Measurements from ENCODE around the gene DCP1A. TPM values are rescaled to one million over a fixed set of nuclear protein-coding genes. Genes with fewer than 3 reads are reported as not detected.
A peak's percentile ranks its signal among the peaks of the same experiment; 100 is the strongest.

DCP1A gene
- total and polyA plus RNA-seq, 2 experiments from 2014 or later, result 20.4 to 34.5 TPM

GRCh38 chr3:53252096-53252946 lies 95.0 kb downstream of the DCP1A start:
- Histone ChIP-seq H4K20me1 (ENCODE audit: insufficient read depth, poor library complexity, severe bottlenecking) (peaks cover 63% of the 10 kb centered on the region), H3K79me2 (peaks cover 81% of the 10 kb centered on the region), H3K4me3 (no peak overlapping the region), H3K27me3 (no peaks in the 10 kb centered on the region), H3K9me2 (replicated peaks; ENCODE audit: insufficient read depth) (no peaks in the 10 kb centered on the region), H3K9me3 (ENCODE audit: low read depth) (no peaks in the 10 kb centered on the region), H3K4me2 (peak overlapping the region; percentile 99), H3K27ac (peak overlapping the region; percentile 29), H3K4me1 (ENCODE audit: insufficient read depth) (peaks cover 21% of the 10 kb centered on the region), H3K36me3 (replicated peaks; ENCODE audit: insufficient read depth, low read depth) (no peaks in the 10 kb centered on the region), H2AFZ (no peak overlapping the region)
- 51% methylated on average over 10 of the region's 10 CpGs for WGBS (ENCODE audit: low lambda C conversion rate, missing lambda C conversion rate)
- TF ChIP-seq EZH2 (IDR thresholded peaks at IDR 0.05; ENCODE audit: borderline replicate concordance), result no peak
- no peak for TF ChIP-seq EZH2phosphoT487 (IDR thresholded peaks at IDR 0.05; ENCODE audit: low read depth, severe bottlenecking, unreplicated experiment)
- TF ChIP-seq CTCF (IDR thresholded peaks at IDR 0.05; ENCODE audit: poor library complexity), result no peak
- DNase-seq (ENCODE audit: low spot score), result no peak

DNA sequence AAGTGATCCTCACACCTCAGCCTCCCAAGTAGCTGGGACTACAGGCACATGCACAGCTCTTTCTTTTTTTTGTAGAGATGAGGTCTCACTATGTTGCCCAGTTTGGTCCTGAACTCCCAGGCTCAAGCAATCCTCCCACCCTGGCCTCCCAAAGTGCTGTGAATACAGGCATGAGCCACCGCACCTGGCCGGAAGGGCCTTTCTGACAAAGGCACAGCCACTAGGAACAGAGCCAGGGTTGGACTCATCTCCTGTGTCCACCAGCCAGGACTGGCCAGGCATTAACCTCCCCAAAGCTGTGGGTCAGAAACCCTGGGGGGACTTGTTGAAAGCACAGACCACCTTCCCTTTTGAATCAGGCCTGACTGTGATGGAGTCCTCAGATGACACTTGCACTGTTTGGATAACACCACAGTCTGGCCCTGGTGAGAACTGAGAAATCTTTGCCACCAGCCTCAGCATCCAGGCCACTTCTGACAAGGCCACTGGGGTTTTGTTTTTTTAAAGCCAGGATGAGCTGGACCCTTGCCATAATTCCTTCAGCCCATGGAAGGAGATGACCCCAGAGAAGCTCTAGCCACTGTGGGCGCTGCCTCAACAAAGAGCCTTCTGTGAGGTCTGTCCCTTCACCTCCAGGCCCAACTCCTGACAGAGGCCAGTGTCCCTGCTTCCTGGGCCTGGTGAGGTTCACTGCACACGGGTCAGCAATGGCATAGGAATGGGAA lies 96.3 kb downstream of the DCP1A start:
- TF ChIP-seq CTCF (IDR thresholded peaks at IDR 0.05; ENCODE audit: poor library complexity) (no peak), EZH2phosphoT487 (IDR thresholded peaks at IDR 0.05; ENCODE audit: low read depth, severe bottlenecking, unreplicated experiment) (no peak), EZH2 (IDR thresholded peaks at IDR 0.05; ENCODE audit: borderline replicate concordance) (no peak)
- 97% methylated on average over 4 of the region's 4 CpGs for WGBS (ENCODE audit: low lambda C conversion rate, missing lambda C conversion rate)
- no peak overlapping the region for H2AFZ ChIP-seq
- H4K20me1 ChIP-seq (ENCODE audit: insufficient read depth, poor library complexity, severe bottlenecking), result peaks cover 70% of the 10 kb centered on the region
- DNase-seq (ENCODE audit: low spot score), result no peak
- no peak overlapping the region for H3K4me2 ChIP-seq
- H3K4me1 ChIP-seq (ENCODE audit: insufficient read depth), result peaks cover 21% of the 10 kb centered on the region
- no peaks in the 10 kb centered on the region for H3K9me2 ChIP-seq (replicated peaks; ENCODE audit: insufficient read depth)
- H3K27me3 ChIP-seq, result no peaks in the 10 kb centered on the region
- no peak overlapping the region for H3K27ac ChIP-seq
- peaks cover 92% of the 10 kb centered on the region for H3K79me2 ChIP-seq
- H3K9me3 ChIP-seq (ENCODE audit: low read depth), result no peaks in the 10 kb centered on the region
- no peak overlapping the region for H3K4me3 ChIP-seq
- H3K36me3 ChIP-seq (replicated peaks; ENCODE audit: insufficient read depth, low read depth), result no peaks in the 10 kb centered on the region

DNA sequence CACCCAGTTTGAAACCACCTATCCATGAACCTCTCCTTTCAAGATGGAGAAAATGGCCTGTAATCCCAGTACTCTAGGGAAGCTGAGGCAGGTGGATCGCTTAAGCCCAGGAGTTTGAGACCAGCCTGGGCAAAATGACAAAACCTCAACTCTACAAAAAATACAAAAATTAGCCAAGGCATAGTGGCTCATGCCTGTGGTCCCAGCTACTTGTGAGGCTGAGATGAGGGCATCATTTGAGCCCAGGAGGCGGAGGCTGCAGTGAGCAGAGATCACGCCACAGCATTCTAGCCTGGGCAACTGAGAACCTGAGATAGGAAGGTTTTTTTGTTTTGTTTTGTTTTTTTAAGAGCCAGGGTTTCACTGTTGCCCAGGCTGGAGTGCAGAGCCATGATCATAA lies 96.9 kb downstream of the DCP1A start:
- no peak overlapping the region for H3K4me3 ChIP-seq
- peaks cover 21% of the 10 kb centered on the region for H3K4me1 ChIP-seq (ENCODE audit: insufficient read depth)
- no peak overlapping the region for H2AFZ ChIP-seq
- 99% methylated on average over 3 of the region's 3 CpGs for WGBS (ENCODE audit: low lambda C conversion rate, missing lambda C conversion rate)
- H3K9me3 ChIP-seq (ENCODE audit: low read depth), result no peaks in the 10 kb centered on the region
- H3K9me2 ChIP-seq (replicated peaks; ENCODE audit: insufficient read depth), result no peaks in the 10 kb centered on the region
- peaks cover 73% of the 10 kb centered on the region for H4K20me1 ChIP-seq (ENCODE audit: insufficient read depth, poor library complexity, severe bottlenecking)
- no peak overlapping the region for H3K27ac ChIP-seq
- H3K36me3 ChIP-seq (replicated peaks; ENCODE audit: insufficient read depth, low read depth), result no peaks in the 10 kb centered on the region
- H3K4me2 ChIP-seq, result no peak overlapping the region
- TF ChIP-seq CTCF (IDR thresholded peaks at IDR 0.05; ENCODE audit: poor library complexity) (no peak), EZH2 (IDR thresholded peaks at IDR 0.05; ENCODE audit: borderline replicate concordance) (no peak), EZH2phosphoT487 (IDR thresholded peaks at IDR 0.05; ENCODE audit: low read depth, severe bottlenecking, unreplicated experiment) (no peak)
- H3K27me3 ChIP-seq, result no peaks in the 10 kb centered on the region
- H3K79me2 ChIP-seq, result peaks cover 98% of the 10 kb centered on the region
- no peak for DNase-seq (ENCODE audit: low spot score)
